HG02763 (cell line): ENCODE data around the gene CATSPER1.

Source experiments
- ATAC-seq: cut with Tn5 transposase; IDR thresholded peaks from one replicate; pipeline ENCODE4 v1.9.1; 2021; ENCODE audit warnings: mild to moderate bottlenecking, moderate library complexity; ENCODE audit not compliant: unreplicated experiment

The CATSPER1 gene

GRCh38 chr11:66003291-66003690 is 23.0 kb downstream of the CATSPER1 start:
- no peak for ATAC-seq

DNA sequence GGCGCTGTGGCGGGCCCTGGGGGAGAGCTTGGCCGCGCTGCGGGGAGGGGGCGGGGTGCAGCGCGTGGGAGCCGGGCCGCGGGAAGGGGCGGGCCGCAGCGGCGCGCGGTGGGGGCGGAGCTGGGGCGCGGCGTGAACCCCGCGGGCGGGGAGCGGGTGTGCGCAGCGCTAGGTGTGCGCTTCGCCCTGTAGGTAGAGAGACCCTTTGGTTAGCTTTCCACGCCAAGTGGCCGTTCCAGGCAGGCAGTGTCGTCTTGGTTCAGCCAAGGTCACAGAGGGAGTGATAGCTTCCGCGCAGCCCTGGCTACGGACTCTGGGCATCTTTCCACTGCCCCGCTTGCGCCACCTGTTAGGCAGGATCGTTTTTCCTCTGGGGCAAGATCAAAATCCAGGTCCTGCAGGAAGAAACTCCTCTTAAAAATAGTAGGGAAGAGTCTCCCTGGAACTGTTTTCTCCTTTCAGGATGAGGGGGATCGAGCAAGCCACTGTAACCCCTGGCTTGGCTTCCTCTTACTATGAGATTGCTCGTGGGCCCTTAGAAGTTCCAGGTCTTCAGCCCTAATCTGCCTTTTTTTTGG is 23.5 kb downstream of the CATSPER1 start:
- ATAC-seq, result peak; percentile 48

DNA sequence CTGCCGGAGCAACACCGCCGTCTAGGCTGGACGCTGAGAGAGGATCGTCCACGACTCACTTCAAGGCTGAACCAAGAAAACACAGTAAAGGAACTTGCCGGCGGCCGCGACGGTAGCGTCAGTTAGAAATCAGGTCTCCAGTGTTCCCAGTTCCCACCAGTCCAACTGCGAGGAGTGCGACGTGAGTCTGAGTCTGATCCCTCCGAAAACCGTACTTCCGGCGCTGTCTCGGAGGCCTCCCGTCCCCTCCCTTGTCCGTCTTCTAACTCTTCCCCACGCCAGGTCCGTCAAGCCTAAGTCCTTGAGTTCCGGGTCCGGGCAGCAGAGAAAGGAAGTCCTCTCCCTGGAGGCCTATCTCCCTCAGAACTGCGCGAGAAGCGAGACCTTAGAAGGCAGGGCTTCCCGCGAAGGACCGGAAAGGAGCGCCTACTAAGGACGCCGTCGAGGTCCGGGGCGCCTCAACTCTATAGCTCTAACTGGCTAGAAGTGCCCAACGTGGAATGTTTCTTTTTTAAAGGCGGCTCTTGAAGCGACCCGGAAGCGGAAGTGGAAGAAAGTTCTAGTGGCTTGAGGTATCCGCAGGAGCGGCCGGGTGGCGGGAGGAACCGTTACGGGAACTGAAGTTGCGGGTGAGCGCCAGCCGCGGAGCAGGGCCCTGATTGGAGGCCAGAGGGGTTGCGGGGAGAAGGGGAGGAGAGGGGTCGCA is 24.2 kb downstream of the CATSPER1 start, which contains the start of the genes BANF1 and EIF1AD:
TSS of gene BANF1 (plus strand) at position 562 of the 706 bp plus-strand sequence. CDS start 748 bp downstream, outside the sequence.
TSS of gene EIF1AD (minus strand) at position 216 of the 706 bp plus-strand sequence. CDS start 1,768 bp downstream, outside the sequence.
- ATAC-seq, result peak; percentile 76

- ATAC-seq, result no peak
These were observed 29.0 kb downstream of the CATSPER1 start for GRCh38 chr11:65997286-65997685.

GRCh38 chr11:65992056-65992455 is 34.2 kb downstream of the CATSPER1 start:
- ATAC-seq, result no peak

- ATAC-seq, result peak; percentile 88
These were observed 37.3 kb downstream of the CATSPER1 start for GRCh38 chr11:65988791-65989592.

DNA sequence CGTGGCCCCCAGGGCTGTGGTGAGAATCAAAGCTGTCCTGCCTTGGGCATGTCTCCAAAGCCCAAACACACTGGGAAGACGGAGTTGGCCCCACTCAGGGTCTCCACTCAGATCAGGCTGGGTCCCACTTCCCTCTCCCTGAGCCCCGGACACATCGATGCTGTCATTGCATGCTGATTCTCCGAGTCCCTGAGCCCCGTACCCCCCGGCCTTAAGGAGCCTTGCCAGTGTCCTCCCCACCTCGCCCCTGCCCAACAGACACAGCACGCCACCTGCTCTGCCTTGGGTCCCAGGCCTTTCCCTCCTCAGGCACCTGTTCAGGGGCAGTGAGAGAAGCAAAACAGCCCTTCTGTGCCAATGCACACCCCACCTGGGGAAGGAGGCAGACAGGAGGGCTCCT is 38.9 kb downstream of the CATSPER1 start:
- ATAC-seq, result no peak

DNA sequence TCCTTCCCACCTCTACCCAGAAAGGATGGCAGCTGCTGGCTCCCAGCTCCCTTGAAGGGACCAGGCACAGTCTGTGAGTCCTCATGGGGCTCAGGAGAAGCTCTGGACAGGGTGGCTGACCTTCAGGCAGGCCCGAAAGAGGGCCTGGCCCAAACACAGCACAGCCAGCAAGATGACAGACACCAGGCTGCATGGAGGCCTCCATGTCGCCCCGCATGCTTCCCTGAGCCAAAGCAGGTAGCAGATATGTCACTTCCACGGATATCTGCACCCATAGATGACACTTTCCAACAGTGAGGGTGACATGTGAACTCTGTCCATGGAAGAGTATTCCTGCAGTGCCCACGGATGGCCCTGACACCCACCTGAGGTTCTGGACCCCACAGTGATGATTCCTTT is 42.7 kb downstream of the CATSPER1 start:
- ATAC-seq, result no peak

- no peak for ATAC-seq
These were observed 43.3 kb downstream of the CATSPER1 start for GRCh38 chr11:65982824-65983588.

DNA sequence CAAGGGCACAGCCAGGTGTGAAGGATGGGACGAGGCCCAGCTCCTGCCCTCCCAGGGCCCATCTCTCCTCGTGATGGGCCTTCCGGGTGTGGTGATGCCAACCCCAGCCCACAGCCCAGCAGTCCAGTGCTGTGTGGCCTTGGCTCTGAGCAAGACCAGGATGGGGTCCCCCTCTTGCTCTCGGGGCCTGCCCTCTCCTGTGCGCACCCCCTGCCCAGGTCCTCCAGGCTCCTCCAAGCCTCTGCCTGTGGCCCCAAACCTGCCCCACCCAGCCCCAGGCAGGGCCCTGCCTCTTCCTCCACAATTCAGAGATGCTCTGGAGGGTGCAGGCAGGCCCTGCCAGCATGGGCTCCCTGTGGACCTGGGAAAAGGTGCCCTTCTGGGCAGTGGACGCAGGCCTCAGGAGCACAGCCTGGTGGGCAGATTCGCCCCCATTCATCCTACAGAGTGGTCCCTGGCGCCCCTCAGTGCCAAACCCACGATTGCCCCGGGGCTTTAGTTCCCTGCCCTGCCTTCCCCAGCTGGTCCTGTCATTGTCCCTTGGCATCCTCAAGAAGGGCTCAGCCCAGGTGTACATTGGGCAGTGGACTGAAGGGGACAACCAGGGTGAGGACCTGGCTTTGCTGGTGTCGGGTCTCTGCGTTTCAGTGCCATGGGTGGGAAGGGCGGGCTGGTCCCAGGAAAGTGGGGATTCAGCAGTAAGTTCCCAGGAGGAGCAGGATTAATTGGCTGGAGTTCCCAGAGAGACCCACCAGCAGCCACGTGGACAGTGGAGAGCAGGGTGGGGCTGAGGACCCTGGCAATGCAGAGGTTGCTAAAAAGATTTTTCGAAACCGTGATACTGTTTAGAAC is 44.1 kb downstream of the CATSPER1 start:
- no peak for ATAC-seq

GRCh38 chr11:65981101-65981740 is 45.1 kb downstream of the CATSPER1 start:
- no peak for ATAC-seq

GRCh38 chr11:65979261-65979759 is 47.0 kb downstream of the CATSPER1 start:
- ATAC-seq, result no peak

- ATAC-seq, result no peak
These were observed 47.7 kb downstream of the CATSPER1 start for GRCh38 chr11:65978391-65979238.

DNA sequence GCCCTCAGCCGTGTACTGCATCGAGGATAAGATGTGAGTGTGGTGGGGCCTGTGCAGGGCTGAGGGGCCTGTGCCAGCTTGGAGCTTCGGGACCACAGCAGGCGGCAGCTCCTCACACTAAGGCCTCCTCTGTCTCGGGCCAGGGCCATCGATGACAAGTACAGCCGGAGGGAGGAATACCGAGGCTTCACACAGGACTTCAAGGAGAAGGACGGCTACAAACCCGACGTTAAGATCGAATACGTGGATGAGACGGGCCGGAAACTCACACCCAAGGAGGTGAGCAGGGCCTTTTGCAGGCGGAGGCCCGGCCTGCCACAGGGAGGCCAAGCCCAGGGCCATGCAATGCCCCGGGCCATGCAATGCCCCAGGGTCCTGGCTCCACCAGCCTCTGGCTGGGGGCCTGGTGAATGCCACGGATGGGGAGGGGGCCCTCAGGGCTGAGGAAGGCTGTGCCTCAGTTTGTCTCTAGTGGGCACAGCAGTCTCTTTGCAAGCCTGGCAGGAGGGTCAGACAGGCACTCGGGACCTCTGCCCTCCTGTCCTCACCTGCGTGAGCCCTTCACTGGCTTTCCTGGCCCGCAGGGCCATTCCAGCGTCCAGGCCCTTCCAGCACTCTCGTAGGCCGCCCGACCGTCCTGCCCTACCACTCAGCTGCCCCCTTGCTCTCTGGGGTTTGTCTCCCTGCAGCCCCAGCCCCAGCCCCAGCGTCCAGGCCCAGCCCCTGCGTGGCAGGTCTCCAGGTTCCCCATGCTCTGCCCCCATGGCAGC is 48.5 kb downstream of the CATSPER1 start:
- no peak for ATAC-seq

GRCh38 chr11:65976216-65977176 is 49.8 kb downstream of the CATSPER1 start:
- ATAC-seq, result no peak

- no peak for ATAC-seq
These were observed 50.5 kb downstream of the CATSPER1 start for GRCh38 chr11:65975771-65976170.
